ENCODE data around the gene SLC15A2. TPM values are rescaled to one million over a fixed set of nuclear protein-coding genes. Genes with fewer than 3 reads are reported as not detected.
A peak's percentile ranks its signal among the peaks of the same experiment; 100 is the strongest.

SLC15A2 gene
- total and polyA plus RNA-seq, 2 experiments from 2014 or later, result 0.26 to 0.90 TPM

DNA sequence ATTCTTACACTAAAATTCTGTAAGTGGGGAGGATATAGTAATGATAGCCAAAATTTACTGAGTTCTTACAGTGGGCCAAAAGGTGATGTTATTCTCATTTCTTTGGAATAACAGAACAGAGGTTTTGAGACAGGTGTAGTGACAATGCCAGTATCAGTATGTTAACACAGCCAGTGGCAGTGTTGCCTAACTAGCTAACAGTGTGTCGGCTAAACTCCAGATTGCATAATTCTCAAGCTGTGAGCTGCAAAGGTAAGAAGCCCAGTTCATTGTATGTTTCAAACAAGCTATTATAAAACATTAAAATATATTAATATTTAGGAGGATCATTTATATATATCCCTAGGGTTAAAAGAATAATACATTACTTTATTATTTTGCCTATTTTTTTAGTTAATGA is 920 bp downstream of the SLC15A2 start:
- TF ChIP-seq, protein P1, sequence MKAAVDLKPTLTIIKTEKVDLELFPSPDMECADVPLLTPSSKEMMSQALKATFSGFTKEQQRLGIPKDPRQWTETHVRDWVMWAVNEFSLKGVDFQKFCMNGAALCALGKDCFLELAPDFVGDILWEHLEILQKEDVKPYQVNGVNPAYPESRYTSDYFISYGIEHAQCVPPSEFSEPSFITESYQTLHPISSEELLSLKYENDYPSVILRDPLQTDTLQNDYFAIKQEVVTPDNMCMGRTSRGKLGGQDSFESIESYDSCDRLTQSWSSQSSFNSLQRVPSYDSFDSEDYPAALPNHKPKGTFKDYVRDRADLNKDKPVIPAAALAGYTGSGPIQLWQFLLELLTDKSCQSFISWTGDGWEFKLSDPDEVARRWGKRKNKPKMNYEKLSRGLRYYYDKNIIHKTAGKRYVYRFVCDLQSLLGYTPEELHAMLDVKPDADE (IDR thresholded peaks at IDR 0.05), result no peak
- TF ChIP-seq, protein P2, sequence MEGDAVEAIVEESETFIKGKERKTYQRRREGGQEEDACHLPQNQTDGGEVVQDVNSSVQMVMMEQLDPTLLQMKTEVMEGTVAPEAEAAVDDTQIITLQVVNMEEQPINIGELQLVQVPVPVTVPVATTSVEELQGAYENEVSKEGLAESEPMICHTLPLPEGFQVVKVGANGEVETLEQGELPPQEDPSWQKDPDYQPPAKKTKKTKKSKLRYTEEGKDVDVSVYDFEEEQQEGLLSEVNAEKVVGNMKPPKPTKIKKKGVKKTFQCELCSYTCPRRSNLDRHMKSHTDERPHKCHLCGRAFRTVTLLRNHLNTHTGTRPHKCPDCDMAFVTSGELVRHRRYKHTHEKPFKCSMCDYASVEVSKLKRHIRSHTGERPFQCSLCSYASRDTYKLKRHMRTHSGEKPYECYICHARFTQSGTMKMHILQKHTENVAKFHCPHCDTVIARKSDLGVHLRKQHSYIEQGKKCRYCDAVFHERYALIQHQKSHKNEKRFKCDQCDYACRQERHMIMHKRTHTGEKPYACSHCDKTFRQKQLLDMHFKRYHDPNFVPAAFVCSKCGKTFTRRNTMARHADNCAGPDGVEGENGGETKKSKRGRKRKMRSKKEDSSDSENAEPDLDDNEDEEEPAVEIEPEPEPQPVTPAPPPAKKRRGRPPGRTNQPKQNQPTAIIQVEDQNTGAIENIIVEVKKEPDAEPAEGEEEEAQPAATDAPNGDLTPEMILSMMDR (conservative IDR thresholded peaks at IDR 0.05; ENCODE audit: low read depth in 2 of 2), result no peak
- no peak for TF ChIP-seq ZNF114 (CRISPR knock-in tag; IDR thresholded peaks at IDR 0.05)
- TF ChIP-seq EZH2 (IDR thresholded peaks at IDR 0.05; ENCODE audit: low read depth, unreplicated experiment), result no peak
- TF ChIP-seq, protein P3, sequence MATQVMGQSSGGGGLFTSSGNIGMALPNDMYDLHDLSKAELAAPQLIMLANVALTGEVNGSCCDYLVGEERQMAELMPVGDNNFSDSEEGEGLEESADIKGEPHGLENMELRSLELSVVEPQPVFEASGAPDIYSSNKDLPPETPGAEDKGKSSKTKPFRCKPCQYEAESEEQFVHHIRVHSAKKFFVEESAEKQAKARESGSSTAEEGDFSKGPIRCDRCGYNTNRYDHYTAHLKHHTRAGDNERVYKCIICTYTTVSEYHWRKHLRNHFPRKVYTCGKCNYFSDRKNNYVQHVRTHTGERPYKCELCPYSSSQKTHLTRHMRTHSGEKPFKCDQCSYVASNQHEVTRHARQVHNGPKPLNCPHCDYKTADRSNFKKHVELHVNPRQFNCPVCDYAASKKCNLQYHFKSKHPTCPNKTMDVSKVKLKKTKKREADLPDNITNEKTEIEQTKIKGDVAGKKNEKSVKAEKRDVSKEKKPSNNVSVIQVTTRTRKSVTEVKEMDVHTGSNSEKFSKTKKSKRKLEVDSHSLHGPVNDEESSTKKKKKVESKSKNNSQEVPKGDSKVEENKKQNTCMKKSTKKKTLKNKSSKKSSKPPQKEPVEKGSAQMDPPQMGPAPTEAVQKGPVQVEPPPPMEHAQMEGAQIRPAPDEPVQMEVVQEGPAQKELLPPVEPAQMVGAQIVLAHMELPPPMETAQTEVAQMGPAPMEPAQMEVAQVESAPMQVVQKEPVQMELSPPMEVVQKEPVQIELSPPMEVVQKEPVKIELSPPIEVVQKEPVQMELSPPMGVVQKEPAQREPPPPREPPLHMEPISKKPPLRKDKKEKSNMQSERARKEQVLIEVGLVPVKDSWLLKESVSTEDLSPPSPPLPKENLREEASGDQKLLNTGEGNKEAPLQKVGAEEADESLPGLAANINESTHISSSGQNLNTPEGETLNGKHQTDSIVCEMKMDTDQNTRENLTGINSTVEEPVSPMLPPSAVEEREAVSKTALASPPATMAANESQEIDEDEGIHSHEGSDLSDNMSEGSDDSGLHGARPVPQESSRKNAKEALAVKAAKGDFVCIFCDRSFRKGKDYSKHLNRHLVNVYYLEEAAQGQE (IDR thresholded peaks at IDR 0.05; ENCODE audit: unreplicated experiment), result no peak
- TF ChIP-seq ZNF331 (CRISPR knock-in tag; IDR thresholded peaks at IDR 0.05; ENCODE audit: low read depth), result no peak
- no peak for TF ChIP-seq EZH2phosphoT487 (IDR thresholded peaks at IDR 0.05; ENCODE audit: unreplicated experiment)
- TF ChIP-seq, protein P4, sequence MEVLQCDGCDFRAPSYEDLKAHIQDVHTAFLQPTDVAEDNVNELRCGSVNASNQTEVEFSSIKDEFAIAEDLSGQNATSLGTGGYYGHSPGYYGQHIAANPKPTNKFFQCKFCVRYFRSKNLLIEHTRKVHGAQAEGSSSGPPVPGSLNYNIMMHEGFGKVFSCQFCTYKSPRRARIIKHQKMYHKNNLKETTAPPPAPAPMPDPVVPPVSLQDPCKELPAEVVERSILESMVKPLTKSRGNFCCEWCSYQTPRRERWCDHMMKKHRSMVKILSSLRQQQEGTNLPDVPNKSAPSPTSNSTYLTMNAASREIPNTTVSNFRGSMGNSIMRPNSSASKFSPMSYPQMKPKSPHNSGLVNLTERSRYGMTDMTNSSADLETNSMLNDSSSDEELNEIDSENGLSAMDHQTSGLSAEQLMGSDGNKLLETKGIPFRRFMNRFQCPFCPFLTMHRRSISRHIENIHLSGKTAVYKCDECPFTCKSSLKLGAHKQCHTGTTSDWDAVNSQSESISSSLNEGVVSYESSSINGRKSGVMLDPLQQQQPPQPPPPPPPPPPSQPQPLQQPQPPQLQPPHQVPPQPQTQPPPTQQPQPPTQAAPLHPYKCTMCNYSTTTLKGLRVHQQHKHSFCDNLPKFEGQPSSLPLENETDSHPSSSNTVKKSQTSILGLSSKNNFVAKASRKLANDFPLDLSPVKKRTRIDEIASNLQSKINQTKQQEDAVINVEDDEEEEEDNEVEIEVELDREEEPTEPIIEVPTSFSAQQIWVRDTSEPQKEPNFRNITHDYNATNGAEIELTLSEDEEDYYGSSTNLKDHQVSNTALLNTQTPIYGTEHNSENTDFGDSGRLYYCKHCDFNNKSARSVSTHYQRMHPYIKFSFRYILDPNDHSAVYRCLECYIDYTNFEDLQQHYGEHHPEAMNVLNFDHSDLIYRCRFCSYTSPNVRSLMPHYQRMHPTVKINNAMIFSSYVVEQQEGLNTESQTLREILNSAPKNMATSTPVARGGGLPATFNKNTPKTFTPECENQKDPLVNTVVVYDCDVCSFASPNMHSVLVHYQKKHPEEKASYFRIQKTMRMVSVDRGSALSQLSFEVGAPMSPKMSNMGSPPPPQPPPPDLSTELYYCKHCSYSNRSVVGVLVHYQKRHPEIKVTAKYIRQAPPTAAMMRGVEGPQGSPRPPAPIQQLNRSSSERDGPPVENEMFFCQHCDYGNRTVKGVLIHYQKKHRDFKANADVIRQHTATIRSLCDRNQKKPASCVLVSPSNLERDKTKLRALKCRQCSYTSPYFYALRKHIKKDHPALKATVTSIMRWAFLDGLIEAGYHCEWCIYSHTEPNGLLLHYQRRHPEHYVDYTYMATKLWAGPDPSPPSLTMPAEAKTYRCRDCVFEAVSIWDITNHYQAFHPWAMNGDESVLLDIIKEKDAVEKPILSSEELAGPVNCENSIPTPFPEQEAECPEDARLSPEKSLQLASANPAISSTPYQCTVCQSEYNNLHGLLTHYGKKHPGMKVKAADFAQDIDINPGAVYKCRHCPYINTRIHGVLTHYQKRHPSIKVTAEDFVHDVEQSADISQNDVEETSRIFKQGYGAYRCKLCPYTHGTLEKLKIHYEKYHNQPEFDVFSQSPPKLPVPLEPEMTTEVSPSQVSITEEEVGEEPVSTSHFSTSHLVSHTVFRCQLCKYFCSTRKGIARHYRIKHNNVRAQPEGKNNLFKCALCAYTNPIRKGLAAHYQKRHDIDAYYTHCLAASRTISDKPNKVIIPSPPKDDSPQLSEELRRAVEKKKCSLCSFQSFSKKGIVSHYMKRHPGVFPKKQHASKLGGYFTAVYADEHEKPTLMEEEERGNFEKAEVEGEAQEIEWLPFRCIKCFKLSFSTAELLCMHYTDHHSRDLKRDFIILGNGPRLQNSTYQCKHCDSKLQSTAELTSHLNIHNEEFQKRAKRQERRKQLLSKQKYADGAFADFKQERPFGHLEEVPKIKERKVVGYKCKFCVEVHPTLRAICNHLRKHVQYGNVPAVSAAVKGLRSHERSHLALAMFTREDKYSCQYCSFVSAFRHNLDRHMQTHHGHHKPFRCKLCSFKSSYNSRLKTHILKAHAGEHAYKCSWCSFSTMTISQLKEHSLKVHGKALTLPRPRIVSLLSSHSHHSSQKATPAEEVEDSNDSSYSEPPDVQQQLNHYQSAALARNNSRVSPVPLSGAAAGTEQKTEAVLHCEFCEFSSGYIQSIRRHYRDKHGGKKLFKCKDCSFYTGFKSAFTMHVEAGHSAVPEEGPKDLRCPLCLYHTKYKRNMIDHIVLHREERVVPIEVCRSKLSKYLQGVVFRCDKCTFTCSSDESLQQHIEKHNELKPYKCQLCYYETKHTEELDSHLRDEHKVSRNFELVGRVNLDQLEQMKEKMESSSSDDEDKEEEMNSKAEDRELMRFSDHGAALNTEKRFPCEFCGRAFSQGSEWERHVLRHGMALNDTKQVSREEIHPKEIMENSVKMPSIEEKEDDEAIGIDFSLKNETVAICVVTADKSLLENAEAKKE (CRISPR knock-in tag; IDR thresholded peaks at IDR 0.05), result no peak
- TF ChIP-seq POLR2AphosphoS5 (IDR thresholded peaks at IDR 0.05; ENCODE audit: low read depth), result no peak
- no peak for TF ChIP-seq STAT1 (IDR thresholded peaks at IDR 0.05; ENCODE audit: unreplicated experiment)
- Mint-ChIP-seq H3K4me3 (peak overlapping the region; percentile 63), H3K9me3 (no peaks in the 10 kb centered on the region), H3K27ac (peak overlapping the region; percentile 97), H3K4me1 (peaks cover 52% of the 10 kb centered on the region), H3K27me3 (ENCODE audit: insufficient read depth, low read depth, poor library complexity) (peaks cover 9% of the 10 kb centered on the region), H3K36me3 (ENCODE audit: low read depth) (peaks cover 14% of the 10 kb centered on the region)
- Histone ChIP-seq H3K79me2 (replicated peaks; ENCODE audit: insufficient read depth) (no peaks in the 10 kb centered on the region), H3K4me1 (ENCODE audit: insufficient read depth) (peaks cover 36% of the 10 kb centered on the region), H3K4me3 (peak overlapping the region; percentile 39), H3F3A (replicated peaks; ENCODE audit: low read depth) (peaks cover 2% of the 10 kb centered on the region; the same call in 1 of the 2 replicates), H2AFZ (no peak overlapping the region), H3K9me2 (ENCODE audit: insufficient read depth) (no peaks in the 10 kb centered on the region), H3K4me2 (peak overlapping the region; percentile 41), H3K36me3 (ENCODE audit: insufficient read depth) (no peaks in the 10 kb centered on the region), H4K20me1 (replicated peaks; ENCODE audit: insufficient read depth) (no peaks in the 10 kb centered on the region), H3K27me3 (ENCODE audit: insufficient read depth) (no peaks in the 10 kb centered on the region), H3K27ac (ENCODE audit: low read depth) (peak overlapping the region; percentile 83)
- ATAC-seq (peak; percentile 55), DNase-seq (ENCODE audit: low spot score) (peak; percentile 16)

All from GM23338 (cell line).